HG02571 (cell line): ENCODE data around the gene LIX1.
"Not testable (repeated sequence)": the region's sequence is repeated elsewhere in the genome, so short reads cannot be mapped to it uniquely, and the experiment has no call there.

Source experiments
- ATAC-seq: cut with Tn5 transposase; IDR thresholded peaks from one replicate; pipeline ENCODE4 v1.9.1; 2021; ENCODE audit warnings: mild to moderate bottlenecking, moderate library complexity; ENCODE audit not compliant: unreplicated experiment

The LIX1 gene

GRCh38 chr5:97142521-97143254 lies at the start of gene LIX1:
Gene LIX1, minus strand, starts transcription at chr5:97142611. Its CDS starts 35 bp downstream, at chr5:97142576.
- ATAC-seq, result peak; percentile 69

GRCh38 chr5:97191893-97192292 lies 49.5 kb upstream of the LIX1 start:
- no peak for ATAC-seq

GRCh38 chr5:97189523-97189922 lies 47.1 kb upstream of the LIX1 start:
- not testable (repeated sequence) for ATAC-seq

GRCh38 chr5:97183930-97184213 lies 41.5 kb upstream of the LIX1 start:
- ATAC-seq, result no peak

GRCh38 chr5:97183100-97183929 lies 40.9 kb upstream of the LIX1 start, which contains the start of gene RIOK2:
Gene RIOK2, minus strand, starts transcription at chr5:97183247. Its CDS starts 56 bp downstream, at chr5:97183191.
- ATAC-seq, result peak; percentile 91

GRCh38 chr5:97182571-97183099 lies 40.2 kb upstream of the LIX1 start:
- ATAC-seq, result no peak

- ATAC-seq, result no peak
Measured at GRCh38 chr5:97181856-97182545, 39.6 kb upstream of the LIX1 start.

GRCh38 chr5:97179457-97179856 lies 37.0 kb upstream of the LIX1 start:
- ATAC-seq, result not testable (repeated sequence)

GRCh38 chr5:97172227-97172626 lies 29.8 kb upstream of the LIX1 start:
- ATAC-seq, result no peak

GRCh38 chr5:97171703-97172102 lies 29.3 kb upstream of the LIX1 start:
- ATAC-seq, result no peak

GRCh38 chr5:97167435-97167834 lies 25.0 kb upstream of the LIX1 start:
- ATAC-seq, result peak; percentile 70

GRCh38 chr5:97165726-97166125 lies 23.3 kb upstream of the LIX1 start:
- ATAC-seq, result no peak

GRCh38 chr5:97164846-97165245 lies 22.4 kb upstream of the LIX1 start:
- no peak for ATAC-seq

GRCh38 chr5:97163790-97164285 lies 21.4 kb upstream of the LIX1 start:
- no peak for ATAC-seq

- ATAC-seq, result no peak
Measured at GRCh38 chr5:97163360-97163764, 21.0 kb upstream of the LIX1 start.

- ATAC-seq, result no peak
Measured at GRCh38 chr5:97162045-97162444, 19.6 kb upstream of the LIX1 start.

- no peak for ATAC-seq
Measured at GRCh38 chr5:97157689-97158088, 15.3 kb upstream of the LIX1 start.

GRCh38 chr5:97151370-97151769 lies 9.0 kb upstream of the LIX1 start:
- ATAC-seq, result no peak

- ATAC-seq, result no peak
Measured at GRCh38 chr5:97150401-97150800, 8.0 kb upstream of the LIX1 start.

GRCh38 chr5:97149709-97150108 lies 7.3 kb upstream of the LIX1 start:
- no peak for ATAC-seq

- no peak for ATAC-seq
Measured at GRCh38 chr5:97148288-97148687, 5.9 kb upstream of the LIX1 start.
